ENCODE data around the gene KLHL7.
"Not testable (repeated sequence)": the region's sequence is repeated elsewhere in the genome, so short reads cannot be mapped to it uniquely, and the experiment has no call there.

Gene KLHL7

GRCh38 chr7:23181684-23182553 is 76.3 kb downstream of the KLHL7 start, which contains the start of gene NUP42:
NUP42 (plus strand) TSS chr7:23182048; CDS start chr7:23182086, 38 bp downstream.
- DNase-seq (ENCODE audit: low read depth in 2 of 3, low spot score in 1 of 3), result peak; percentile 95 to 97 (median 96)

GRCh38 chr7:23183279-23184012 is 77.9 kb downstream of the KLHL7 start:
- DNase-seq (ENCODE audit: low read depth in 2 of 3, low spot score in 1 of 3), result no peak

GRCh38 chr7:23184291-23184690 is 78.7 kb downstream of the KLHL7 start:
- DNase-seq (ENCODE audit: low read depth in 2 of 3, low spot score in 1 of 3), result no peak

- no peak for DNase-seq (ENCODE audit: low read depth in 2 of 3, low spot score in 1 of 3)
Observed at GRCh38 chr7:23184709-23185359, 79.2 kb downstream of the KLHL7 start.

- DNase-seq (ENCODE audit: low read depth in 2 of 3, low spot score in 1 of 3), result no peak
Observed at GRCh38 chr7:23185980-23186379, 80.4 kb downstream of the KLHL7 start.

GRCh38 chr7:23191022-23191421 is 85.4 kb downstream of the KLHL7 start:
- DNase-seq (ENCODE audit: low read depth in 2 of 3, low spot score in 1 of 3), result no peak

GRCh38 chr7:23193650-23194227 is 88.2 kb downstream of the KLHL7 start:
- not testable (repeated sequence) for DNase-seq (ENCODE audit: low read depth in 2 of 3, low spot score in 1 of 3)

GRCh38 chr7:23196306-23196705 is 90.7 kb downstream of the KLHL7 start:
- DNase-seq (ENCODE audit: low read depth in 2 of 3, low spot score in 1 of 3), result no peak

- DNase-seq (ENCODE audit: low read depth in 2 of 3, low spot score in 1 of 3), result not testable (repeated sequence)
Observed at GRCh38 chr7:23197745-23198144, 92.2 kb downstream of the KLHL7 start.

- no peak for DNase-seq (ENCODE audit: low read depth in 2 of 3, low spot score in 1 of 3)
Observed at GRCh38 chr7:23200331-23200730, 94.7 kb downstream of the KLHL7 start.

GRCh38 chr7:23204241-23204640 is 98.7 kb downstream of the KLHL7 start:
- no peak for DNase-seq (ENCODE audit: low read depth in 2 of 3, low spot score in 1 of 3)

- DNase-seq (ENCODE audit: low read depth in 2 of 3, low spot score in 1 of 3), result no peak
Observed at GRCh38 chr7:23205577-23205908, 100.0 kb downstream of the KLHL7 start.

GRCh38 chr7:23205909-23206767 is 100.6 kb downstream of the KLHL7 start:
- DNase-seq (ENCODE audit: low read depth in 2 of 3, low spot score in 1 of 3), result no peak

- no peak for DNase-seq (ENCODE audit: low read depth in 2 of 3, low spot score in 1 of 3)
Observed at GRCh38 chr7:23207021-23207420, 101.4 kb downstream of the KLHL7 start.

- no peak for DNase-seq (ENCODE audit: low read depth in 2 of 3, low spot score in 1 of 3)
Observed at GRCh38 chr7:23207884-23208283, 102.3 kb downstream of the KLHL7 start.

GRCh38 chr7:23208316-23208715 is 102.7 kb downstream of the KLHL7 start:
- no peak for DNase-seq (ENCODE audit: low read depth in 2 of 3, low spot score in 1 of 3)

GRCh38 chr7:23210506-23210905 is 104.9 kb downstream of the KLHL7 start:
- no peak for DNase-seq (ENCODE audit: low read depth in 2 of 3, low spot score in 1 of 3)

- no peak for DNase-seq (ENCODE audit: low read depth in 2 of 3, low spot score in 1 of 3)
Observed at GRCh38 chr7:23211589-23211988, 106.0 kb downstream of the KLHL7 start.

GRCh38 chr7:23212395-23212794 is 106.8 kb downstream of the KLHL7 start:
- DNase-seq (ENCODE audit: low read depth in 2 of 3, low spot score in 1 of 3), result no peak

- no peak for DNase-seq (ENCODE audit: low read depth in 2 of 3, low spot score in 1 of 3)
Observed at GRCh38 chr7:23212841-23213240, 107.3 kb downstream of the KLHL7 start.

- DNase-seq (ENCODE audit: low read depth in 2 of 3, low spot score in 1 of 3), result no peak
Observed at GRCh38 chr7:23213755-23214154, 108.2 kb downstream of the KLHL7 start.

All from stimulated activated CD4-positive, alpha-beta T cell treated with anti-CD3 and anti-CD28 coated beads, Interleukin-12 subunit alpha, Interleukin-12 subunit beta, amount 100 ng/mL, for 48 hours (primary cell).